Activated T-cell treated with anti-CD3 and anti-CD28 coated beads for 24 hours (primary cell): ENCODE measurements around the gene ACOT7.

Experiments
- DNase-seq: peaks from one replicate; pipeline ENCODE4 v3.0.0-alpha.2; 2020; ENCODE audit warnings: low read depth

Gene ACOT7

DNA sequence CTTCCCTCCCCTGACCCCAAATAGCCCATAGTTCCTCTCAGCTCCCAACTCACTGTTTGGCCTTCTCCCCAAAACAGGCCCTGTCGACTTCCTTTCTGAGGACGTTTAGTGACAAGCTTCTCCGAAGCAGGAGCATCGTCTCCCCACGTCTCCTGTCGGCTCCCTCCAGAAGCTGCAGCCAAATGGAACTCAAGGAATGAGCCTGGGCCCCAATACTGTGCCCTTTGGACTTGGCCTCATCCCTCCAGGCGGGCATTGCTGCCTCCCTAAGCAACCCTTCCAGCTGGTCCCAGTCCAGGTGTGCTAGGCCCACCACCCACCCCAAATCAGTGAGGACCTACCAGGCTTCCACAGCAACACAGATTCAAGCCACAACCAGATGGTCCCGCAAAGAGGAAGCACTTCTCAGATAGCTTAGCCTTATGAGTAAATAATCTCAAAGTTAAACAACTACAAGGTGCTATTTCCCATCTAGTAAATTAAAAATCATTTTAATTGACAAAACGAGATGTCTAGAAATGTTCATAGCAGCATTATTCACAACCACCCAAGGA lies 33.0 kb downstream of the ACOT7 start:
- no peak for DNase-seq

DNA sequence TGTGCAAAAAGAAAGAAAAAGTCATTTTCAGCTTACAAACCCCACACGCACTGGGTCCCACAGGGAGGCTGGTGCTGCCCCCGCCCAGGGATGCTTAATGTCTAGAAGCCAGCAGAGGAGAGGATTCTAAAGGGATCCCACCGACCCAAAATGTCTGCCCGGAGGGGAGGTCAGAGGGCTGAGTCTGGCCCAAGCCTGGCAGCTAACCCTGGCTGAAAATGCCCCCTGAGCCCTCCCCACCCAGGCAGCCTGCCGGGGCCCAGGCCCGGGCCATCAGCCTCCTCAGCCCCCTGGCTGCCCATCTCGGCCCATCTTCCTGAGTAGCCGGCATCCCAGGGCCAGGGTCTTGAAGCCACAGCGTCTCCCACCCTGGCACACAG lies 33.5 kb downstream of the ACOT7 start:
- DNase-seq: no peak

DNA sequence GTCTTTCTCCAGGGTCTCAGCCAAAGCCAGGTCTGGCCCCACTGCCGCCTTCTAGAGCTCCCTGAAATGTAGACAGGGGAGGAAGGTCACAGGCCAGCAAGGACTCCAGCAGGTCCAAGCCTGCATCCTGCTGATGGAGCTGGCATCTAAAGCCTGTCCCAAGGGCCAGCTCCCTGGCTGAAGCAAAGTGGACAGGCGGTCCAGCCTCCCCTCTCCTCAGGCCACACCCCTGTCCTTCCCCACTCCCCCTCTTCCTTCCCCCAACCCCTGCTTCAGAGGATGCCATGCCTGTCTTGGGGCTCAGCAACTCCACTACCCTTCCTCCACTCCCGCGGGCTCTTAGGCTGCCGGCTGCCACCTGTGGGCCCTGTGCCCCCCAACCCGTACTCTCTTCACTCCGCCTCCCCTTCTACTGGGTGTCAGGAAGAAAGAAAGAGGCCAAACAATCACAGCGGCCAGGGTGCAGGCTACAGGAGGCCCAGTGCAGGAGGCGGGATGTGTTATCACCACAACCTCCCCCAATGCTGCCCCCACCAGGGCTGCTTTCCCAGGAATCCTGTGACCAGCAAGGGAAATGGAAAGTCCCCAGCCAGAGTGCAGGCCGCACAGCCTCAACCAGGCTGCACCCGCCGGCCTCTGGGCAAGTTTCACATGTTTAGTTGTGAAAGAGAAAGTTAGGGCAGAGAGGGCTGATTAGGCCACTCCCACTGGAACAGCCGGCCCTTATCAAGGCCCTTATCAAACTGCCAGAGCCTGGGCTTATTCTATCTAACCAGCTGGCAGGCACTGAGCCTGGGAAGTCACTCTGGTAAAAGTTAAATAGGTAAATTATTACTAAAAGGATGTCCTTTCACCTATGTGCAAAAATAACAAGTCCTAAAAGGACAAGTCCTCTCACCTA lies 34.1 kb downstream of the ACOT7 start:
- DNase-seq: peak; percentile 34

DNA sequence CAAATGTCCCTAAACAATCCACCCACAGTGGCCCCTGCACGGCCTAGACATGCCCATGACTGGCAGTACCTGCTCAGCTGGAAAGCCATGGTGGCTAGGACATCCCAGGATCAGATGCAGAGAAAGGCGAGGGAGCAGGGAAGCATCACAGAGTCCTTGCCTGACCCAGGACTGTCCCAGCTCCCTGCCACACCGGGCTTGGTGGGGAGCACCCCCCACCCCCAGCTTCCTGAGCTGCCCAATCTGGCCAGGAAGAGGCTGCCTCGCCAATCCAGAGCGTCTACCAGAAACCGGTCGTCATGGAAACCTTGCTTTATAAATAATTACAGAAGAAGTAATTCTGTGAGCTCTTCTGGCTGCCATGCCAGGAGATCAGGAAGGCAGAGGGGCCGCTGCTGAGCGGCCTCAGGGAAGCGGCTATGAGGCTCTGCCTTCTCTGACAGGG lies 34.8 kb downstream of the ACOT7 start:
- DNase-seq: no peak

DNA sequence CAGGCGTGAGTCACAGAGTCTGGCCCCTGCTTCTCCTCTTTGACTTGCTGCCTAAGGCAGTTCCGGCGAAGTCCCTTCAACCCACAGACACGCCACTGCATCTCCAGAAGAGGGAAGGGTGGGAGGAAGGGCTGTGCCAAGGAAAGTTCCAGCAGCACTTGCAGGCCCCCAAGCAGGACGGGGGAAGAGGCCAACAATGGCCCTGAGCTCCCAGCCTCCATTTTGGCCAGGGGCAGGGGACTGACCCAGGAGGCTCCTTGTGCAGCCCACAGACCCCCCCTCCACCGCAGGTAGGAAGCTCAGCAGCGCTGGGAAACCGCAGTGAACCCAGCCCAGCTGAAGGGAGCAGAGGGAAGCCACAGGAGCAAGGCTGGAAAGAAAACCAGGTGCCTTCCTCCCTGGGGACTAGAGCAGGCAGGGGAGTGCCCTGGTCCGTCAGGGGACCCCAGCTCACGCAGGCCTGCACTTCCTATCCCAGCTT lies 35.4 kb downstream of the ACOT7 start:
- DNase-seq: no peak

DNA sequence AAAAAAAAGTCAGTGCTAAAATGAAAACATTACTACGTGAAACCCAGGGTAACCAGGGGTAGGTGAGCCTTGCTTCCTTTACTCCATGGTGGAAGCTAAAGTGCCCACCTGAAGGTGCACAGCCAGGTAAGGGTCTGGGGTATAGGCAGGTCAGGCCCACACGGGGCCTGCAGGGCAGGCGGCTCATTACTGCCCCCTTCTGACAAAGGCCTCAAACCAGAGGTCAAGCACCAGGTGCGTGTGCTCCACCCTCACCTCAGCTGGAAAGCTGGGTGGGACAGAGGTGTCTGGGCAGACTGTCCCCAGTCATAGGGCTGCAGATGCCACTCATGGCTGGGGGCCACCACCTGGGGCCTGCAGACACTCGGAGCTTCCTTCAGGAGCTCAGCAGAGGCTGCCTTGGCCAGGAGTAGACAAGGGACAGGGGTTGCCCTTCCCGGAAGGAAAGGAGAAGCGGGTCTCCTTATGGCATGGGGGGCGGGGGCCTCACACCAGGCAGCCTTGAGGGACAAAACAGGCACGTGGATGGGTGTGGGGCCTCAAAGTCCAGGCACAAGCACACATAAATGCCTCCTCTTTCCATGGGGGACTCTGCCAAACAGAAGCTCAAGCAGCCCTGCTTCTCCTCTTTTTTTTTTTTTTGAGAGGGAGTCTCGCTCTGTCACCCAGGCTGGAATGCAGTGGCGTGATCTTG lies 36.2 kb downstream of the ACOT7 start:
- no peak for DNase-seq

DNA sequence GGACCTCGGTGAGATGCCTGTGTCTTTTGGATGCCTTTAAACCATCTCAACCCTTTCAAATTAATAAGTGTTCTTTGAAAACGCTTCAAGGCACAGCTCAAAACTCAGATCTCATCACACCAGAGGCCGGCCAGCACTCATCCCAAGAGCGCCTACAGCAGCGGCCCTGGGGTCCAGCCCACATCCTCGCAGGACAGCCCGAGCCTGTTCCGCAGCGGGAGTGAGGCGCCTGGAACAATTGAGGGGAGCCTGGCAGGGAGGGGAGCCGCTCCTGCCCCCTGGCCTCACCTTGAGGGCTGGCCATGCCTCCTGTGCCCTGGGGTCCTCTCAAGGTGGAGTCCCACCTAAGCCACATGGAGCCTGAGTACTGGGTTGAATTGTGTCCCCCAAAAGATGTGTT lies 37.9 kb downstream of the ACOT7 start:
- no peak for DNase-seq

DNA sequence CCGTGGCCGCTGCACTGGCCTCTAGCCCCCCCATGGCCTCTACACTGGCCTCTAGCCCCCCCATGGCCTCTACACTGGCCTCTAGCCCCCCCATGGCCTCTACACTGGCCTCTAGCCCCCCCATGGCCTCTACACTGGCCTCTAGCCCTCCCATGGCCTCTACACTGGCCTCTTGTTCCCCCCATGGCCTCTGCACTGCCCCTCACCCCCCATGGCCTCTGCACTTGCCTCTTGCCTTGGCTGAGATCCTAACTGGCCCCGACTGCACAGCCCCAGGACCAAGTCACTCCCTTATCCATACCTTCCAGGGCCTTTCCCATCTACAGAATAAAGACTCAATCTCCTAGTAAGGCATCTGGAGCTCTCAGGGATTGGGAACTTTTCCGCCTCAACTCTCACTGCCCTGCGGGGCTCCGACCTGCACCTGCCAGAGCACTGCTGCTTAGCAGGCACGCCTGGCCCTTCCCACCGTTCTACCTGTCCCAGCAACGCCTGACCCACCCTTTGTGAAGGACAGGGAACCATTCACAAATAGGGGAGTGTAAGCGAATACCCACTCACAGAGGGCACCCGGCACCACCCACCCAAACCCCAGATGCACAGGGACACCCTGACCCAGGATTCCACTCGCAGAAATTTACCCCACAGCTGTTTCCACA lies 38.8 kb downstream of the ACOT7 start:
- DNase-seq: no peak

DNA sequence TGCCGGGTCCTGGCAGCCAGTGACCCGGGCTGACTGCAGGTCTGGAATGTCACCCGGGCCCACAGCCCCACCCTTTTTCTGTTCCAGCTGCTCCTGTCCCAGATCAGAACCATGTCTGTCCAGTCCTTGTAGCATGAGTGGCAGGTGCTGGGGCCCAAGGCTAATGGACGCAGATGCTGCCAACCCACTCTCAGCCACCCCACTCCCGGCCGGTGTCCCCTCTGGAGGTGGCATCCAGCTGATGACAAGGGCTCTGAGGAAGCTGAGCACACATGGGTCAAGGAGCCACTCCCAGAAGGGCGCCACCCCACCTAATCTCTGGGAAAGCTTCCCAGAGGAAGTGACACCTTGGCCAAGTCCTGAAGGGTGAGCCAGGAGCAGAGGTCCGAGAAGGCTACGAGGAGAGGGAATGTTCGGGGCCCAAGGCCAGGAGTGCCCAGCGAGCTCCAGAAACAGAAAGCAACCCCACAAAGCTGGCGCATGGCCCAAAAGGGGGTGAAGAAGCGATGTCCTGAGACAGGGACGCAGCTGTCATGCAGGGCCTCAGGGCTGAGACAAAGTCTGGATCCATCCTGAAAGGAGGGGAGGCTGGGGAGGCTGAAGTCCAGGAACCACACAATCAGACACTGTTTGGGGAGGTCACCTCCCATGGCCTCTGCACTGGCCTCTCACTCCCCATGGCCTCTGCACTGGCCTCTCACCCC lies 39.5 kb downstream of the ACOT7 start:
- no peak for DNase-seq

DNA sequence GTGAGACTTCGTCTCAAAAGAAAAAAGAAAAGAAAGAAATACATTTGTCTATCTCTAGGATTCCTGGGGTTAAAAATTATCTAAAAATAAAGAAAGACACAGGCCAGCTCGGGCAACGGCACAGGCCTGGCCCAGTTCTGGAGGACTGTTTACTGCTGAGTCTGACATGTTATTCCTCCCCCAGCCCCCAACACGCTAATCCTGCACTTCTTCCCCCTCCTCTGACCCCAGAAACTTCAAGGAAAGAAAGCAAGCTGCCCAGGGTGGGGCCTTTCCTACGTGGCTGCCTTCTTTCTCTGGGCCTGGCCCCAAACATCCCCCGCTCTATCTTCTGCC lies 40.0 kb downstream of the ACOT7 start:
- DNase-seq: no peak

DNA sequence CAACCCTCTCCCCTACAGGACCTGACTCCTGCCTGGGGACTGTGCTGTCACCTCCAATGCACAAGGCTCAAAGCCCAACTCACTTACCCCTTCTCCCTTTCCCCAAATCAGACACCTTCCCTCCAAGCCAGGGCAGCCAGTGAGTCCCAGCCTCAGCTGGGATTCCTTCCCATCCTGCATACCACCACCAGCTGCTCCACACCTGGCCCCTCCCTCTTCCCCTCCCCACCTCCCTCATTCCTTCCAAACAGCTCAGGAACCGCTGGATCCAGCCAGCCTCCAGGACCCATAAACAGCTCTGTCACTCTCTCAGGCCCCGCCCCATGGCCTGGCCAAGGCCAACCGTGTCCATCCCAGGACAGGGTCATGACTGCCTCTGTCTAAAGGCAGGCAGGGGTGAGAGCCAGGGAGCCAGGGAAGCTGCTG lies 41.4 kb downstream of the ACOT7 start:
- DNase-seq: no peak

DNA sequence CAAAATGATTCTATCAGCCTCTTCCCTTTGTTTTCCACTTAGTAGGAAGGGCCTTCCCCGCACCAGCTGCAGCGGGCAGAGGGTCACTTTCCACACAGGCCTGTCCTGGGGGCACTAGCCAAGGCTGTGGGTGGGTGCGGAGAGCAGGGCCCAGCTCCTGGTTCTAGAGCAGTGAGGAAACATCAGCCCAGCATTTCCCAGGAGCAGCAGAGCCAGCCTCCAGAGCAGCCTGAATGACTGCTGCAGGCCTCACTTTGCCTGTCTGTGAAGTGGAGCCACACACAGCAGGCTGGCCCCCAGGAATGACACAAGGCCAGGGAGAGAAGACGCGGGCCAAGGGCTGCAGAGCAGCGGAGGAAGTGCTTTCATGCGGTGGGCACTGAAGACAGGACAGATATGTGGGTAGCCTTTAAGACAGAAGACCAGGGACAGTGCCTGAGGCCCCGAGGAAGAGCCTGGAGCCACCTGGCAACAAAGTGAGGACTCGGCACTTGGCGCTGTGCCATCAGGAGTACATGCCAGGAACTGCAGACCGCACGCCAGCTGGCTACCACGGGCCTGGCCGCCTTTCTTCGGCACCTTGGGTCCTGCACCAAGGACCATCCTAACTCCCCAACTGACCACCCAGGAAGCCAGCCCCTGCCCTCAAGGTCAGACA lies 42.0 kb downstream of the ACOT7 start:
- DNase-seq: no peak

DNA sequence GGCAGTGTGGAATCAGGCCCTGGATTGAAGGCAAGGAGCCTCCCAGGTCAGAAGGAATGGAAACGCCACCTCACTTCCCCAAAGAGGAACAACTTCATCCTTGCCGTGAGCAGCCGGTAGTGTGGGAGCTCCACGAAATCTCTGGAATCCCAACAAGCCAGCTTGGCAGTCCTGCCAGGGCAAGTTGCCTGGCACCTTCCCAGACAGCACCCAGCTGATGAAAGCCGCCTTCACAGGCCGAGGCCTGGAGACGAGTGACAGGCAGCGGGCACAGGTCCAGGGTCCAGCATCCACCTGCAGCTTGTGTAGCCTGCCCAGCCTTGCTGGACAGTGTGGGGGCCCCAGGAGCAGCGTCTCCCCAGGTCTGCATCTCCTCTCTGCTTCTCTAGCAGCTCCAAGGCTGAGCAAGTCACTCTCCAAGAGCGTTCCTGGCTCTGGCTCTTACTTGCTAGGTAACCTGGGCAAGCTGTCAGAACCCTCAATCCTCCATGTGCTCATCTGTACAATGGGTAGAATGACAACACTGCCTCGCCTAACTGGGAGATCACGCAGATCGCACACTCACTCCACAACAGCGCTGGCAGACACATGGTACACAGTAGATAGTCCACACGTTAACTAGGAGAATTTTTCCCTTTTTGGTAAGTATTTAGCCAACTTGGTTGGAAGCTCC lies 43.0 kb downstream of the ACOT7 start:
- DNase-seq: no peak

DNA sequence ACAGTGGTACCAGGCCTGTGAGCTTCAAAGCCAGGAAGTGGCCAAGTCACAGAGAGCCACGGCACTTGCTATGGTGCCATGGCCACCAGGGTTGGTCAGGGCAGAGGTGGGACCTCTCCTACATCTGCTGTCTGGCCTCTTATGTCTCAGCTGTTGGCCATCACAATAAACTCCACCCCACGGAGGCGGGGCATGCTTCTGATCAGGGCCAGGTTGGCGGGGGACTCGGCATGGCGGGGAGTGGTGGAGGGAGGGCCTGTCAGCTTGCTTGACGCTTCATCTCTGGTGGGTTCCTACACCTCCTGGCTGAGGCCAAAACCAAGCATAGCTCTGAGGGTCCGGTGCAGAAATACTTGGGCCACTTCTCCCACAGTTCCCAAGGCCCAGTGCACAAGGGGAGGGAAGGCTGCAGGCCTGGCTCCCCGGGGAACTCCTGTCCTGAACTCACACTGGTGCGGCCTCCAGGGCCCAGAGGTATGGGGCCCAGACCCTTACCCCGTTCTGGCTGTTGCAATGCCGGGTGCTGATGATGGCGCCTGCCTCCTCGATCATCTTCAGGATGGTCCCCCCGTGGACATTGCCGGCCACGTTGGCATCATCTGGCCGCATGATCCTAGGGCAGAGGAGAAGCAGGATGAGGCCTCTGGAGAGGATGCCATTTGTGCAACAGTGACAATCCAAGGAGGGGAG lies 44.2 kb downstream of the ACOT7 start:
- no peak for DNase-seq

DNA sequence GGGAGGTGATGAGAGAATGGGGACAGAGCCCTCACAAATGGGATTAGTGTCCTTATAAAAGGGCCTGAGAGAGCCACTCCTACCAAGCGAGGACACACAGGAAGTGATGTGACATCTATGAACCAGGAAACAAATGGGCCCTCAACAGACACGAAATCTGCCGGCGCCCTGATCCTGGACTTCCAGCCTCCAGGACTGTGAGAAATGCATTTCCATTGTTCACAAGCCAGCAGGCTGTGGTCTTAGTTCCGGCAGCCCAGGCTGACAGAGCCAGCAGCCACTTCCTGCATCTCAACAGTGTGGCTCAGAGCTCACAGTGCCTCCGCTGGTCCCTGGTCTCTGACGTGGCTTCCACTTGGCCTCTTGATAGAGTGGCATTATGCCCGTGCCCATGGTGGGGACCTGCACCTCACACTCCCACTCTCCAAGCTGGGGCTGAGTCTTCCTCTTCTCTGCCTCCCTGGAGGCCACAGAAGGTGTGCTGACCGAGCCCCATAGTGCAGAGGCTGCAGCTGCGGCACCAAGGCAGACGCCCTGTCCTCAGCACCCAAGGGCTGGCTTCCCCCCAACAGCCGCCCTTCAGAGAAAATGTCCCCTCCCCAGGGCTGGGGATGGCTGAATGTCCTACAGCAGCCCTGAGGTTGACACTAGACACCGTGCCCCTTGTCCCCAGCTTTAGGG lies 44.9 kb downstream of the ACOT7 start:
- DNase-seq: peak; percentile 12

DNA sequence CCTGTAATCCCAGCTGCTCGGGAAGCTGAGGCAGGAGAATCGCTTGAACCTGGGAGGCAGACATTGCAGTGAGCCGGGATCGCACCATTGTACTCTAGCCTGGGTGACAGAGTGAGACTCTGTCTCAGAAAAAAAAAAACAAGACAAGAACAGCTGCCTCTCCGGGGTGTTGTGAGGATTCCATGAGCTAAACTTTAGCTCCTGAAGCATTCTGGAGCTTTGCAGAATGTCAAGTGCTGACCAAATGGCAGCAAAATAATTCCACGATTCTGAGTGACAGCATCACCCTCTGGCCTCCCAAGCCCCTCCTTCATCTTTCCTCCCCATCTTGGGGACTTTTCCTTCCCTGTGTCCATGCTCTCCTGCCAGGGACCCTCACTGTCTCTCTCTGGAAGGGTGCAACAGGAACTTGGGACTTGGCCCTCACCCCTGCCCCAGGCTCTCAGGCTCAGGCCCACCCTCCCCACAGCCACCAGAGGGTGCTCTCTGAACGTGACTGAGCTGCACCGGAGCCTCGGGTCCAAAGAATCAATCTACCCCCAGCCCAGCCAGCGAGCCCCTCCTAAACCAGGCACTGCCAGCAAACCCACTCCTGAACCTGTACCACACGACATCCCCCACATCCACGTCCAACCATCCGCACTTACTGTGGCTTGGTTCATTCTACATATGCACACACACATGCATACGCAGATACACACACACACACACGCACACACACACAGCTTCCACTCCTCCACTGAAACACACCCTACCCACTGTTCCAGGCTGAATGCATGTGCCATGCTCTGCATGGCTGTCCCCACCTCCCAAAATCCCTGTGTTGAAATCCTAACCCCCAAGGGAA lies 45.7 kb downstream of the ACOT7 start:
- DNase-seq: peak; percentile 55

DNA sequence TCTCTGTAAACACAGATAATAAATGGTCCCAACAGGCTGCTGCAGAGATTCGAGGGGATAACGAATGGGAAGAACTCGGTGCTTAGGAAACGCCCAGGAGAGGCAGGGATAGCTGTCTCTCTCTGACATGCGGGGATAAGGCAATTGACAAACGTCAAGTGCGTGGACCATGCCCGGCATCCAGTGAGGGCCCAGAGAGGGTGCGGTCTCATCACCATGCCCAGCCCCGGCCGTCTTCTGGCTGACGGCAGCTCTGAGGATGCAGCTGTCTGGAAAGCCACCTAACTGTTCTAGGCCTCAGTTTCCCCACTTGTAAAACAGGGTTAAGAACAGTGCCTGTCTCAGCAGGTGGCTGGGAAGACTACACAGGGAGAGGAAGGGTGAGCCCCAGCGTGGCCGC lies 48.1 kb downstream of the ACOT7 start:
- no peak for DNase-seq

DNA sequence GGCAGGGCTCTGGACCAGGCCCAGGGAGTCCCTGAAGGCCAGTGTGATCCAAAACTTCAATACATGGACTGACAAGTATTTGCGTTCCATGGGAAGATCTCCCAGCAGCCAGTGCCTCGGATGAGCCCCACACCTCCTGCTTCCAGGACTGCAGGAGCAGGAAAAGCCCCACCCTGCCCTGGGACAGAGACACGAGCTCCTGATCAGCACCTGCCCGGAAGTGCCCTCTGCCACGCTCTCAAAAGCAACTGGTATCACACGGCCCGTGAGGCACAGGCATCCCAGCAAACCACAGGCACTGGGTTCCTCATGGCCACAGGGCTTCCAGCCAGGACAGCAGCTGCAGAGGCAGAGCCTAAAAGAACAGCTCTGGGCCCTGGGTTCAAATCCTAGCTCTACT lies 48.6 kb downstream of the ACOT7 start:
- DNase-seq: no peak
